ENCODE measurements around the gene SLMAP. TPM values are rescaled to one million over a fixed set of nuclear protein-coding genes. Genes with fewer than 3 reads are reported as not detected.

The SLMAP gene
- total RNA-seq, 2 donors from 2014 or later, result 76.3 to 131 TPM

DNA sequence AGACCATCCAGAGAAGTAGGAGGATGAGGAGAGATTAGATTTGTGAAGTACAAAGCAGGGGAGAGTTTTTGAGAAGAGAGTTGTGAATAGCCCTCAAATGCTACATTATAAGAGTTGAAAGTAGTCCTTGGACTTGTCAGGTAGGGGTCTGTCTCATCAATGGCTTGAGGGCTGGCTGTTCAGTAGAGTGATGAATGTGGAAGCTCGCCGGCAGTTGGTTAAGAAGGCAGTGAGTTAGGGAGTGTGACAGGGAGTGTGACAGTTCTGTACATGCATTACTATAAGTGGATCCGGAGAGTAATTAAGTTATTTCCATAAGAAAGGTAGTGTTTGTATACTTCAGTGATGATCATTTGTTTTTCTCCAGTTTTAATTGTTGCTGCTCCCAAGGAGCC is 32.5 kb downstream of the SLMAP start:
- no peak overlapping the region for H3K27ac ChIP-seq
- H3K9me3 ChIP-seq, result no peaks in the 10 kb centered on the region
- H3K36me3 ChIP-seq, result no peaks in the 10 kb centered on the region
- no peak for DNase-seq (ENCODE audit: low spot score)
- H3K4me1 ChIP-seq (replicated peaks), result no peaks in the 10 kb centered on the region
- TF ChIP-seq POLR2A (IDR thresholded peaks at IDR 0.05), result no peak
- H3K27me3 ChIP-seq (replicated peaks; ENCODE audit: insufficient read depth), result no peaks in the 10 kb centered on the region
- H3K4me3 ChIP-seq, result no peak overlapping the region
- 94% methylated on average over 3 of the region's 3 CpGs for WGBS
- intact Hi-C loops (cut with DNase I), result no loop called here

GRCh38 chr3:57791245-57791644 is 35.1 kb downstream of the SLMAP start:
- intact Hi-C loops (cut with DNase I), result no loop called here
- no peak for DNase-seq (ENCODE audit: low spot score)
- H3K4me1 ChIP-seq (replicated peaks), result no peaks in the 10 kb centered on the region
- H3K27ac ChIP-seq, result no peak overlapping the region
- no peak overlapping the region for H3K4me3 ChIP-seq
- H3K9me3 ChIP-seq, result no peaks in the 10 kb centered on the region
- TF ChIP-seq, protein P1, sequence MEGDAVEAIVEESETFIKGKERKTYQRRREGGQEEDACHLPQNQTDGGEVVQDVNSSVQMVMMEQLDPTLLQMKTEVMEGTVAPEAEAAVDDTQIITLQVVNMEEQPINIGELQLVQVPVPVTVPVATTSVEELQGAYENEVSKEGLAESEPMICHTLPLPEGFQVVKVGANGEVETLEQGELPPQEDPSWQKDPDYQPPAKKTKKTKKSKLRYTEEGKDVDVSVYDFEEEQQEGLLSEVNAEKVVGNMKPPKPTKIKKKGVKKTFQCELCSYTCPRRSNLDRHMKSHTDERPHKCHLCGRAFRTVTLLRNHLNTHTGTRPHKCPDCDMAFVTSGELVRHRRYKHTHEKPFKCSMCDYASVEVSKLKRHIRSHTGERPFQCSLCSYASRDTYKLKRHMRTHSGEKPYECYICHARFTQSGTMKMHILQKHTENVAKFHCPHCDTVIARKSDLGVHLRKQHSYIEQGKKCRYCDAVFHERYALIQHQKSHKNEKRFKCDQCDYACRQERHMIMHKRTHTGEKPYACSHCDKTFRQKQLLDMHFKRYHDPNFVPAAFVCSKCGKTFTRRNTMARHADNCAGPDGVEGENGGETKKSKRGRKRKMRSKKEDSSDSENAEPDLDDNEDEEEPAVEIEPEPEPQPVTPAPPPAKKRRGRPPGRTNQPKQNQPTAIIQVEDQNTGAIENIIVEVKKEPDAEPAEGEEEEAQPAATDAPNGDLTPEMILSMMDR (IDR thresholded peaks at IDR 0.05), result no peak
- TF ChIP-seq POLR2AphosphoS5 (IDR thresholded peaks at IDR 0.05) (no peak), POLR2A (IDR thresholded peaks at IDR 0.05) (no peak)
- no peaks in the 10 kb centered on the region for H3K27me3 ChIP-seq (replicated peaks; ENCODE audit: insufficient read depth)
- WGBS, result 95% methylated on average over 2 of the region's 2 CpGs
- no peaks in the 10 kb centered on the region for H3K36me3 ChIP-seq

GRCh38 chr3:57792198-57792597 is 36.1 kb downstream of the SLMAP start:
- intact Hi-C loops (cut with DNase I), result no loop called here
- no peak overlapping the region for H3K4me3 ChIP-seq
- no peak for TF ChIP-seq POLR2A (IDR thresholded peaks at IDR 0.05)
- no peak for TF ChIP-seq POLR2AphosphoS5 (IDR thresholded peaks at IDR 0.05)
- TF ChIP-seq, protein P1 (IDR thresholded peaks at IDR 0.05), result no peak
- H3K9me3 ChIP-seq, result no peaks in the 10 kb centered on the region
- no peaks in the 10 kb centered on the region for H3K36me3 ChIP-seq
- no peak for DNase-seq (ENCODE audit: low spot score)
- no peak overlapping the region for H3K27ac ChIP-seq
- no peaks in the 10 kb centered on the region for H3K27me3 ChIP-seq (replicated peaks; ENCODE audit: insufficient read depth)
- WGBS, result 95% methylated on average over 1 of the region's 1 CpG
- no peaks in the 10 kb centered on the region for H3K4me1 ChIP-seq (replicated peaks)

- 94% methylated on average over 4 of the region's 4 CpGs for WGBS
- Histone ChIP-seq H3K27me3 (replicated peaks; ENCODE audit: insufficient read depth) (no peaks in the 10 kb centered on the region), H3K9me3 (no peaks in the 10 kb centered on the region), H3K4me1 (replicated peaks) (no peaks in the 10 kb centered on the region), H3K36me3 (no peaks in the 10 kb centered on the region), H3K27ac (no peak overlapping the region), H3K4me3 (no peak overlapping the region)
- no peak for DNase-seq (ENCODE audit: low spot score)
- TF ChIP-seq, protein P1 (IDR thresholded peaks at IDR 0.05), result no peak
- TF ChIP-seq POLR2A (IDR thresholded peaks at IDR 0.05), result no peak
- TF ChIP-seq POLR2AphosphoS5 (IDR thresholded peaks at IDR 0.05), result no peak
- intact Hi-C loops (cut with DNase I), result no loop called here
Measured at GRCh38 chr3:57793737-57794187, 37.7 kb downstream of the SLMAP start.

- Histone ChIP-seq H3K27ac (no peak overlapping the region), H3K27me3 (replicated peaks; ENCODE audit: insufficient read depth) (no peaks in the 10 kb centered on the region), H3K9me3 (no peaks in the 10 kb centered on the region), H3K4me1 (replicated peaks) (no peaks in the 10 kb centered on the region), H3K4me3 (no peak overlapping the region), H3K36me3 (no peaks in the 10 kb centered on the region)
- intact Hi-C loops (cut with DNase I), result no loop called here
- DNase-seq (ENCODE audit: low spot score), result no peak
- 98% methylated on average over 4 of the region's 4 CpGs for WGBS
- no peak for TF ChIP-seq POLR2A (IDR thresholded peaks at IDR 0.05)
- TF ChIP-seq, protein P1 (IDR thresholded peaks at IDR 0.05), result no peak
- TF ChIP-seq POLR2AphosphoS5 (IDR thresholded peaks at IDR 0.05), result no peak
Measured at GRCh38 chr3:57794501-57794900, 38.4 kb downstream of the SLMAP start.

Data from prostate gland (tissue), 2 donors.